Thyroid gland (tissue), 4 donors: ENCODE data around the gene KLHL42. TPM values are rescaled to one million over a fixed set of nuclear protein-coding genes. Genes with fewer than 3 reads are reported as not detected.

Experiments used
- DNase-seq, 2 donors: peaks; one replicate each; pipeline ENCODE4 v3.0.0-alpha.2; 2019
- H3K27ac ChIP-seq, 3 donors: fragments of 200-600 bp; sonication (generic); 1 replicate in 2 of 3; 2 replicates in 1 of 3; pipeline ENCODE4 v1.5.1; 2016 to 2019; ENCODE audit warnings: mild to moderate bottlenecking in 1 of 3, moderate library complexity in 1 of 3
- H3K27me3 ChIP-seq: fragments of 200-600 bp; sonication (generic); one replicate; pipeline ENCODE4 v1.5.1; 2019
- H3K36me3 ChIP-seq, 2 donors: fragments of 200-600 bp; sonication (generic); one replicate each; pipeline ENCODE4 v1.5.1; 2016 to 2019
- H3K4me1 ChIP-seq, 2 donors: fragments of 200-600 bp; sonication (generic); one replicate each; pipeline ENCODE4 v1.5.1; 2017 to 2019
- H3K4me3 ChIP-seq, 3 donors: fragments of 200-600 bp; sonication (generic); replicated peaks in 1 of 3; 1 replicate in 2 of 3; 2 replicates in 1 of 3; pipeline ENCODE4 v1.5.1; 2016; ENCODE audit warnings: mild to moderate bottlenecking in 1 of 3
- H3K9me3 ChIP-seq: fragments of 200-600 bp; sonication (generic); one replicate; pipeline ENCODE4 v1.5.1; 2017
- POLR2A ChIP-seq, 2 donors: fragments of 450-650 bp; IDR thresholded peaks; one replicate each; pipeline ENCODE4 v1.6.1; 2017; ENCODE audit warnings: antibody characterized with exemption in 2 of 2, mild to moderate bottlenecking in 2 of 2, moderate library complexity in 1 of 2
- WGBS, 2 donors: methylation state at CpG; one replicate each; pipeline ENCODE4 v1.1.5; 2017; 5-methylcytosine and 5-hydroxymethylcytosine counted together
- intact Hi-C: fragments of 100-400 bp; cut with DNase I; formaldehyde crosslinking; loops from one replicate; pipeline ENCODE4 v1.15.1; 2023
- total RNA-seq, 4 donors: library from RNA; depleted of rRNA; stranded (reverse); fragments of >200 nt; gene quantifications; one replicate each; pipeline ENCODE4 v1.2.3, GENCODE V29; 2016
- TF ChIP-seq, protein P1 (sequence below), 6 experiments: fragments of 200-600 bp in 3 of 6; fragments of 450-650 bp in 3 of 6; sonication (generic) in 3 of 6; IDR thresholded peaks; one replicate each; pipeline ENCODE4 v1.5.1; 2016 to 2019; ENCODE audit warnings: antibody characterized with exemption in 6 of 6, mild to moderate bottlenecking in 2 of 6, inconsistent platforms in 1 of 6, moderate library complexity in 1 of 6

Gene KLHL42
- total RNA-seq, 4 donors from 2014 or later: 18.8 to 43.9 (median 22.7) TPM

GRCh38 chr12:27838543-27839185 is 58.6 kb downstream of the KLHL42 start:
- Histone ChIP-seq H3K9me3 (no peaks in the 10 kb centered on the region), H3K4me3 (no peak overlapping the region), H3K4me1 (no peaks in the 10 kb centered on the region), H3K27me3 (no peaks in the 10 kb centered on the region), H3K36me3 (no peaks in the 10 kb centered on the region), H3K27ac (no peak overlapping the region)
- WGBS, 2 donors: 60 to 65% methylated on average over 2 of the region's 2 CpGs
- intact Hi-C loops: no loop called here
- no peak for DNase-seq
- TF ChIP-seq, protein P1, sequence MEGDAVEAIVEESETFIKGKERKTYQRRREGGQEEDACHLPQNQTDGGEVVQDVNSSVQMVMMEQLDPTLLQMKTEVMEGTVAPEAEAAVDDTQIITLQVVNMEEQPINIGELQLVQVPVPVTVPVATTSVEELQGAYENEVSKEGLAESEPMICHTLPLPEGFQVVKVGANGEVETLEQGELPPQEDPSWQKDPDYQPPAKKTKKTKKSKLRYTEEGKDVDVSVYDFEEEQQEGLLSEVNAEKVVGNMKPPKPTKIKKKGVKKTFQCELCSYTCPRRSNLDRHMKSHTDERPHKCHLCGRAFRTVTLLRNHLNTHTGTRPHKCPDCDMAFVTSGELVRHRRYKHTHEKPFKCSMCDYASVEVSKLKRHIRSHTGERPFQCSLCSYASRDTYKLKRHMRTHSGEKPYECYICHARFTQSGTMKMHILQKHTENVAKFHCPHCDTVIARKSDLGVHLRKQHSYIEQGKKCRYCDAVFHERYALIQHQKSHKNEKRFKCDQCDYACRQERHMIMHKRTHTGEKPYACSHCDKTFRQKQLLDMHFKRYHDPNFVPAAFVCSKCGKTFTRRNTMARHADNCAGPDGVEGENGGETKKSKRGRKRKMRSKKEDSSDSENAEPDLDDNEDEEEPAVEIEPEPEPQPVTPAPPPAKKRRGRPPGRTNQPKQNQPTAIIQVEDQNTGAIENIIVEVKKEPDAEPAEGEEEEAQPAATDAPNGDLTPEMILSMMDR (IDR thresholded peaks at IDR 0.05): no peak

DNA sequence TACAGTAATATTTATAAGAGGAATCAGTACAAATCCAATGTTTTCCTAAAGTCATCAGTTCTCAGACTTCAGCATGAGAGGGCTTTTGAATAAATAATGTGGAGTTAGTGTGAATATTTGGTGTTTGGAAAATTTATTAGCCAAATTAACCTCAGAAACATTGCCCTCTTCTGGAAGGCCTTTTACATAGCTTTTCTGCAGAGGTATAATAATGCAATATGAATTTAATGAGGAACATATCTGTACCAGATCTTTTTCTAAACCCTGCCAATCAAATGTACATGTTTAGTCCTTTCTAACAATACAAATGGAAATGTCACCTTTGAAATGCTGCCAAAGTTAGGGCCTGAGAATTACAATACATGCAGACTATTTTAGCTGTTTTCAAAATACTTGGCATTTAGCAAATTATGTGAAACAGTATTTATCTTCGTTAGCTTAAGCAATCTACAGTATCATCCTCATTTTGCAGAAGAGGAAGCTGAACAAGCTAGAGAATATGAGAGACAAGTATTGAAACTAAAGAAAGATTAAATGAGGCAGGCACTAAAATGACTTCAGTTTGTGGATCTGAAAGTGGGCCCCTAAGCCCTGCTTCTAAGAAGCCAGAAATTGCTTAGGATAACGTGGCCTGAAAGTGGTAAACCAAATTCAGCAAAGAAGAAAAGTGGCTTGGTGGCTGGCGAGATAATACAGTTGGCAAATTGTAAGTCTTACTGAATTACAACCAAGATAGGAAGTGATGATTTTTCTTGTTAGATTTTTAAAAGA is 60.4 kb downstream of the KLHL42 start:
- Histone ChIP-seq H3K9me3 (no peaks in the 10 kb centered on the region), H3K27ac (no peak overlapping the region), H3K4me3 (no peak overlapping the region), H3K4me1 (no peaks in the 10 kb centered on the region), H3K36me3 (no peaks in the 10 kb centered on the region), H3K27me3 (no peaks in the 10 kb centered on the region)
- intact Hi-C loops: no loop called here
- no peak for DNase-seq
- TF ChIP-seq, protein P1 (IDR thresholded peaks at IDR 0.05): no peak
- no peak for TF ChIP-seq POLR2A (IDR thresholded peaks at IDR 0.05)
- whole genome bisulfite sequencing, 2 donors: 71 to 79% methylated on average over 3 of the region's 3 CpGs

DNA sequence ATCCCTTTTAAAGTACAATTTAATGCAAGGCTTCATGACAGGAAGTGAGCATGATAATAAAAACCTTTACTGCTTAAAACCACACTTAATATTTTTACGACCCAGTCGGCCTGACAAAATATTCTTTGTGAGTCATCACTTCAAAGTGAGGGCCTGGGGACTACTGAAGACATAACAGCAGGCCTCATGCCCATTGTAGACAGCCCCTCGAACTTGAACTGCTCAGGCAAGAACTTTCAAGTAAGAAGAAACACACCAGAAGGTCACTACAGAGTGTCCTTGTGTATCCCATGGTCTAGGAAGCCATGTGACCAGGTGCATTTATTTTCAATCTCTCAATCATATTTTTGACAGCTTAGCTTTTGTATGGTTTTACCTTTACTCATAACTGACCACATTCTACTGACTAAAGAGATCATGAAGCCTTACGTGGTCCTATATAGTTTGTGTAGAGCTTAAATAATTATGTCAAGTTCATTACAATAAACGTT is 61.4 kb downstream of the KLHL42 start:
- Histone ChIP-seq H3K27me3 (no peaks in the 10 kb centered on the region), H3K9me3 (no peaks in the 10 kb centered on the region), H3K36me3 (no peaks in the 10 kb centered on the region), H3K27ac (no peak overlapping the region), H3K4me3 (no peak overlapping the region), H3K4me1 (no peaks in the 10 kb centered on the region)
- no peak for TF ChIP-seq POLR2A (IDR thresholded peaks at IDR 0.05)
- TF ChIP-seq, protein P1 (IDR thresholded peaks at IDR 0.05): no peak
- 58 to 63% methylated on average over 5 of the region's 5 CpGs for WGBS, 2 donors
- intact Hi-C loops: no loop called here
- DNase-seq: no peak

GRCh38 chr12:27843714-27844245 is 63.7 kb downstream of the KLHL42 start:
- no peaks in the 10 kb centered on the region for H3K27me3 ChIP-seq
- WGBS, 2 donors: 64 to 65% methylated on average over 8 of the region's 8 CpGs
- intact Hi-C loops: no loop called here
- H3K4me1 ChIP-seq: no peaks in the 10 kb centered on the region
- no peaks in the 10 kb centered on the region for H3K36me3 ChIP-seq
- DNase-seq: no peak
- H3K9me3 ChIP-seq: no peaks in the 10 kb centered on the region
- TF ChIP-seq, protein P1 (IDR thresholded peaks at IDR 0.05): no peak
- no peak for TF ChIP-seq POLR2A (IDR thresholded peaks at IDR 0.05)
- no peak overlapping the region for H3K27ac ChIP-seq
- H3K4me3 ChIP-seq: no peak overlapping the region
